H9 (cell line): ENCODE data around the gene ZNF423. TPM values are rescaled to one million over a fixed set of nuclear protein-coding genes. Genes with fewer than 3 reads are reported as not detected.

Experiments
- DNase-seq: peaks from one replicate; pipeline ENCODE4 v3.0.0-alpha.2; 2017
- H2AFZ ChIP-seq: one replicate; pipeline ENCODE4 v1.6.1; 2013; ENCODE audit warnings: mild to moderate bottlenecking, low read length, control low read depth, moderate library complexity
- H2AK5ac ChIP-seq: 2 replicates; pipeline ENCODE4 v1.6.1; 2013; ENCODE audit warnings: low read length, control low read depth, mixed read lengths; ENCODE audit not compliant: insufficient read length
- H2BK120ac ChIP-seq: one replicate; pipeline ENCODE4 v1.6.1; 2013; ENCODE audit warnings: low read depth, mild to moderate bottlenecking, low read length, control low read depth, inconsistent platforms; ENCODE audit not compliant: poor library complexity, severe bottlenecking
- H2BK12ac ChIP-seq: 2 replicates; pipeline ENCODE4 v1.6.1; 2013; ENCODE audit warnings: low read length, control low read depth, mixed read lengths, low read depth; ENCODE audit not compliant: insufficient read length
- H2BK15ac ChIP-seq: 2 replicates; pipeline ENCODE4 v1.6.1; 2013; ENCODE audit warnings: low read depth, low read length, control low read depth
- H2BK20ac ChIP-seq: one replicate; pipeline ENCODE4 v1.6.1; 2013; ENCODE audit warnings: low read depth, mild to moderate bottlenecking, low read length, control low read depth, inconsistent platforms; ENCODE audit not compliant: poor library complexity, severe bottlenecking
- H2BK5ac ChIP-seq: 2 replicates; pipeline ENCODE4 v1.6.1; 2013; ENCODE audit warnings: low read length, control low read depth, mixed read lengths; ENCODE audit not compliant: insufficient read length
- H3K14ac ChIP-seq: 2 replicates; pipeline ENCODE4 v1.6.1; 2013; ENCODE audit warnings: low read length, control low read depth; ENCODE audit not compliant: insufficient read depth
- H3K18ac ChIP-seq: 2 replicates; pipeline ENCODE4 v1.6.1; 2013; ENCODE audit warnings: low read depth, mild to moderate bottlenecking, mixed read lengths, low read length, control low read depth; ENCODE audit not compliant: insufficient read length
- H3K23ac ChIP-seq: 2 replicates; pipeline ENCODE4 v1.6.1; 2013; ENCODE audit warnings: low read length, control low read depth, mixed read lengths, low read depth; ENCODE audit not compliant: insufficient read length
- H3K23me2 ChIP-seq: 2 replicates; pipeline ENCODE4 v1.6.1; 2013; ENCODE audit warnings: low read depth, mild to moderate bottlenecking, mixed read lengths, low read length, control low read depth; ENCODE audit not compliant: insufficient read length, poor library complexity, severe bottlenecking
- H3K27ac ChIP-seq: 2 replicates; pipeline ENCODE4 v1.5.1; 2013; ENCODE audit warnings: low read length, control low read depth, mixed read lengths, low read depth; ENCODE audit not compliant: insufficient read length
- H3K27me3 ChIP-seq: 2 replicates; pipeline ENCODE4 v1.6.1; 2013; ENCODE audit warnings: low read length, control low read depth, inconsistent platforms; ENCODE audit not compliant: insufficient read depth
- H3K4ac ChIP-seq: 2 replicates; pipeline ENCODE4 v1.6.1; 2013; ENCODE audit warnings: low read depth, mild to moderate bottlenecking, control low read depth, inconsistent platforms, low read length, moderate library complexity
- H3K4me1 ChIP-seq: 2 replicates; pipeline ENCODE4 v1.6.1; 2013; ENCODE audit warnings: low read length, control low read depth, inconsistent platforms; ENCODE audit not compliant: insufficient read depth
- H3K4me2 ChIP-seq: 2 replicates; pipeline ENCODE4 v1.6.1; 2013; ENCODE audit warnings: low read length, control low read depth, mixed read lengths; ENCODE audit not compliant: insufficient read length, insufficient read depth
- H3K56ac ChIP-seq: 2 replicates; pipeline ENCODE4 v1.6.1; 2013; ENCODE audit warnings: low read depth, mild to moderate bottlenecking, mixed read lengths, low read length, control low read depth; ENCODE audit not compliant: insufficient read length
- H3K79me1 ChIP-seq: 2 replicates; pipeline ENCODE4 v1.6.1; 2013; ENCODE audit warnings: low read depth, mild to moderate bottlenecking, moderate library complexity, low read length, control low read depth, inconsistent platforms; ENCODE audit not compliant: insufficient read depth, poor library complexity, severe bottlenecking
- H3K79me2 ChIP-seq: 2 replicates; pipeline ENCODE4 v1.6.1; 2013; ENCODE audit warnings: low read length, control low read depth, inconsistent platforms; ENCODE audit not compliant: insufficient read depth
- H3K9ac ChIP-seq: 2 replicates; pipeline ENCODE4 v1.6.1; 2013; ENCODE audit warnings: low read length, control low read depth, mixed read lengths; ENCODE audit not compliant: insufficient read length; ENCODE audit errors: extremely low read depth
- H3K9me3 ChIP-seq: one replicate; pipeline ENCODE4 v1.6.1; 2013; ENCODE audit warnings: low read depth, low read length, inconsistent platforms; ENCODE audit not compliant: control insufficient read depth
- H3T11ph ChIP-seq: one replicate; pipeline ENCODE4 v1.6.1; 2013; ENCODE audit warnings: mild to moderate bottlenecking, low read length, control low read depth, inconsistent platforms
- H4K20me1 ChIP-seq: one replicate; pipeline ENCODE4 v1.6.1; 2013; ENCODE audit not compliant: control insufficient read depth, insufficient read length, insufficient read depth
- H4K5ac ChIP-seq: 2 replicates; pipeline ENCODE4 v1.6.1; 2013; ENCODE audit warnings: low read depth, mild to moderate bottlenecking, mixed read lengths, low read length, control low read depth; ENCODE audit not compliant: insufficient read length
- H4K8ac ChIP-seq: replicated peaks from 2 replicates; pipeline ENCODE4 v1.6.1; 2013; ENCODE audit warnings: low read length, control low read depth, mixed read lengths, low read depth; ENCODE audit not compliant: insufficient read length
- H4K91ac ChIP-seq: 2 replicates; pipeline ENCODE4 v1.6.1; 2013; ENCODE audit warnings: low read depth, mild to moderate bottlenecking, moderate library complexity, mixed read lengths, low read length, control low read depth; ENCODE audit not compliant: insufficient read length
- H3K27ac Mint-ChIP-seq, 3 experiments: 2 replicates in 2 of 3; 3 replicates in 1 of 3; pipeline ENCODE4 v1.8.0; 2020 to 2021; ENCODE audit warnings: mixed read lengths in 3 of 3, mild to moderate bottlenecking in 1 of 3, moderate library complexity in 1 of 3
- H3K27me3 Mint-ChIP-seq: 2 replicates; pipeline ENCODE4 v1.8.0; 2021; ENCODE audit warnings: low read depth, mild to moderate bottlenecking, moderate library complexity, mixed read lengths
- H3K36me3 Mint-ChIP-seq, 3 experiments: 2 replicates in 2 of 3; 3 replicates in 1 of 3; pipeline ENCODE4 v1.8.0; 2020 to 2021; ENCODE audit warnings: low read depth in 3 of 3, mixed read lengths in 3 of 3; ENCODE audit not compliant: insufficient read depth in 1 of 3
- H3K4me1 Mint-ChIP-seq, 2 experiments: 2 replicates each; pipeline ENCODE4 v1.8.0; 2020; ENCODE audit warnings: mixed read lengths in 2 of 2
- H3K4me3 Mint-ChIP-seq, 2 experiments: 2 replicates in 1 of 2; 3 replicates in 1 of 2; pipeline ENCODE4 v1.8.0; 2020 to 2021; ENCODE audit warnings: mild to moderate bottlenecking in 2 of 2, mixed read lengths in 2 of 2, moderate library complexity in 1 of 2
- H3K9me3 Mint-ChIP-seq, 2 experiments: 2 replicates in 1 of 2; 3 replicates in 1 of 2; pipeline ENCODE4 v1.8.0; 2020; ENCODE audit warnings: mild to moderate bottlenecking in 2 of 2, mixed read lengths in 2 of 2, moderate library complexity in 1 of 2
- WGBS: extraction: QIAGEN DNeasy Blood & Tissue Kit; methylation state at CpG from one replicate; pipeline ENCODE4 v1.1.7; 2013; ENCODE audit warnings: missing lambda C conversion rate, low lambda C conversion rate, mixed read lengths; ENCODE audit not compliant: insufficient read length; ENCODE audit errors: extremely low coverage; 5-methylcytosine and 5-hydroxymethylcytosine counted together
- total RNA-seq: library from RNA; stranded (reverse); gene quantifications from 2 replicates; pipeline ENCODE4 v1.2.1, GENCODE V29; 2021
- TF ChIP-seq, protein P1 (sequence below): fragments of 200-600 bp; sonication (generic); conservative IDR thresholded peaks from 3 replicates; pipeline ENCODE4 v1.8.0; 2021; ENCODE audit warnings: antibody characterized with exemption, mild to moderate bottlenecking

ZNF423 gene
- total RNA-seq, 1 experiment from 2014 or later, result 51.5 TPM

DNA sequence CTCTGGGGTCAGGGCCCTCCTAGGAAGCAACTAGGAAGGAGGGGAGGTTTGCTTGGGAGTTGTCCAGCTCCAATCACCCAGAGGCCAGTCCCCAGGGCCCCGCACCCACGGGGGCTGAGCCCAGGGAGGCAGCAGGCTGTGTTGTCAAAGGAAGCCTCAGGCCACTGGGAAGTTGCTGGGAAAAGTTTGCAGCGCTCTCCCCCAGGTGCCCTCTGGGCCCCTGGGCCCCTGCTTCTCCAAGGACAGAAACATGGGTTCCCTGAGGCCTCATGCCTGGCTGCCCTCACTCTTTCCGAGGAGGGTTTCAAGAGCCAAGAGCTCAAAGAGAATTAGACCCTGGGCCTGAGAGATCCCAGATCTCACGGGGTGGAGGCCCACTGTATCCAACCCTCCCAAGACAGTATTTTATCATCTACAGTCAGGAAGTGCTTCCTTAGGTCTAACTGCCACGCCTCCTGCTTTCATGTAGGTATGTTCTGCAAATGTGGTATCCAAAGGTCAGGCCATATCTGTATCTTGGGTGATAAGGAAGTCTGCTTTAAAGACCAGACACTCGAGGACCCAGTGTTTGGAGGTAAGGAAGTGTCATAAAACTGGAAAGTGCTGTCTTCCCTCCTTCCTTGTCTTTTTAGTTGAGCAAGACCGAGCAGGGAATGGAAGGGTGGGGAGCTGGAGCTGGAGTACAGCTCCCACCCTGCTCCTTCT, 44.2 kb upstream of the ZNF423 start:
- Histone ChIP-seq H2BK12ac (no peak overlapping the region), H3K23me2 (peaks cover 2% of the 10 kb centered on the region), H3K27me3 (no peaks in the 10 kb centered on the region), H3K9ac (no peak overlapping the region), H3K4me2 (no peak overlapping the region), H2BK20ac (no peak overlapping the region), H3K14ac (peak overlapping the region; percentile 8; the same call in 1 of the 2 replicates), H2BK120ac (no peak overlapping the region), H3K4ac (no peak overlapping the region), H4K20me1 (no peaks in the 10 kb centered on the region), H3K23ac (no peak overlapping the region), H3K4me1 (no peaks in the 10 kb centered on the region), H2BK5ac (no peak overlapping the region), H2AK5ac (no peak overlapping the region), H4K5ac (no peak overlapping the region), H3T11ph (no peak overlapping the region), H3K79me1 (no peaks in the 10 kb centered on the region), H2BK15ac (no peak overlapping the region), H2AFZ (no peak overlapping the region), H3K56ac (no peak overlapping the region), H4K91ac (no peak overlapping the region), H3K18ac (no peak overlapping the region), H3K9me3 (no peaks in the 10 kb centered on the region), H3K27ac (no peak overlapping the region), H4K8ac (no peak overlapping the region), H3K79me2 (no peaks in the 10 kb centered on the region)
- no peak for DNase-seq
- no peaks in the 10 kb centered on the region; a peak in 1 of 7 replicates for H3K36me3 Mint-ChIP-seq
- H3K4me3 Mint-ChIP-seq, result no peak overlapping the region
- WGBS, result no CpG with 5 or more reads among the region's 8 CpGs
- peaks cover 8% of the 10 kb centered on the region for H3K27me3 Mint-ChIP-seq
- no peak overlapping the region for H3K27ac Mint-ChIP-seq
- TF ChIP-seq, protein P1, sequence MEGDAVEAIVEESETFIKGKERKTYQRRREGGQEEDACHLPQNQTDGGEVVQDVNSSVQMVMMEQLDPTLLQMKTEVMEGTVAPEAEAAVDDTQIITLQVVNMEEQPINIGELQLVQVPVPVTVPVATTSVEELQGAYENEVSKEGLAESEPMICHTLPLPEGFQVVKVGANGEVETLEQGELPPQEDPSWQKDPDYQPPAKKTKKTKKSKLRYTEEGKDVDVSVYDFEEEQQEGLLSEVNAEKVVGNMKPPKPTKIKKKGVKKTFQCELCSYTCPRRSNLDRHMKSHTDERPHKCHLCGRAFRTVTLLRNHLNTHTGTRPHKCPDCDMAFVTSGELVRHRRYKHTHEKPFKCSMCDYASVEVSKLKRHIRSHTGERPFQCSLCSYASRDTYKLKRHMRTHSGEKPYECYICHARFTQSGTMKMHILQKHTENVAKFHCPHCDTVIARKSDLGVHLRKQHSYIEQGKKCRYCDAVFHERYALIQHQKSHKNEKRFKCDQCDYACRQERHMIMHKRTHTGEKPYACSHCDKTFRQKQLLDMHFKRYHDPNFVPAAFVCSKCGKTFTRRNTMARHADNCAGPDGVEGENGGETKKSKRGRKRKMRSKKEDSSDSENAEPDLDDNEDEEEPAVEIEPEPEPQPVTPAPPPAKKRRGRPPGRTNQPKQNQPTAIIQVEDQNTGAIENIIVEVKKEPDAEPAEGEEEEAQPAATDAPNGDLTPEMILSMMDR, result no peak
- no peaks in the 10 kb centered on the region for H3K9me3 Mint-ChIP-seq
- H3K4me1 Mint-ChIP-seq, result peaks cover 0 to 2% of the 10 kb centered on the region in 2 experiments; a peak in 1 of 4 replicates
